Measurements from ENCODE around the gene DLGAP4.

Gene DLGAP4

GRCh38 chr20:36544134-36545018 is 238.2 kb downstream of the DLGAP4 start:
- TF ChIP-seq, protein P1, sequence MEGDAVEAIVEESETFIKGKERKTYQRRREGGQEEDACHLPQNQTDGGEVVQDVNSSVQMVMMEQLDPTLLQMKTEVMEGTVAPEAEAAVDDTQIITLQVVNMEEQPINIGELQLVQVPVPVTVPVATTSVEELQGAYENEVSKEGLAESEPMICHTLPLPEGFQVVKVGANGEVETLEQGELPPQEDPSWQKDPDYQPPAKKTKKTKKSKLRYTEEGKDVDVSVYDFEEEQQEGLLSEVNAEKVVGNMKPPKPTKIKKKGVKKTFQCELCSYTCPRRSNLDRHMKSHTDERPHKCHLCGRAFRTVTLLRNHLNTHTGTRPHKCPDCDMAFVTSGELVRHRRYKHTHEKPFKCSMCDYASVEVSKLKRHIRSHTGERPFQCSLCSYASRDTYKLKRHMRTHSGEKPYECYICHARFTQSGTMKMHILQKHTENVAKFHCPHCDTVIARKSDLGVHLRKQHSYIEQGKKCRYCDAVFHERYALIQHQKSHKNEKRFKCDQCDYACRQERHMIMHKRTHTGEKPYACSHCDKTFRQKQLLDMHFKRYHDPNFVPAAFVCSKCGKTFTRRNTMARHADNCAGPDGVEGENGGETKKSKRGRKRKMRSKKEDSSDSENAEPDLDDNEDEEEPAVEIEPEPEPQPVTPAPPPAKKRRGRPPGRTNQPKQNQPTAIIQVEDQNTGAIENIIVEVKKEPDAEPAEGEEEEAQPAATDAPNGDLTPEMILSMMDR (conservative IDR thresholded peaks at IDR 0.05; ENCODE audit: low read length), result no peak; the same call in 1 of the 2 replicates
- H3K4me3 ChIP-seq (ENCODE audit: low read length), result peak overlapping the region; percentile 95
- DNase-seq (ENCODE audit: low read depth), result peak; percentile 79

DNA sequence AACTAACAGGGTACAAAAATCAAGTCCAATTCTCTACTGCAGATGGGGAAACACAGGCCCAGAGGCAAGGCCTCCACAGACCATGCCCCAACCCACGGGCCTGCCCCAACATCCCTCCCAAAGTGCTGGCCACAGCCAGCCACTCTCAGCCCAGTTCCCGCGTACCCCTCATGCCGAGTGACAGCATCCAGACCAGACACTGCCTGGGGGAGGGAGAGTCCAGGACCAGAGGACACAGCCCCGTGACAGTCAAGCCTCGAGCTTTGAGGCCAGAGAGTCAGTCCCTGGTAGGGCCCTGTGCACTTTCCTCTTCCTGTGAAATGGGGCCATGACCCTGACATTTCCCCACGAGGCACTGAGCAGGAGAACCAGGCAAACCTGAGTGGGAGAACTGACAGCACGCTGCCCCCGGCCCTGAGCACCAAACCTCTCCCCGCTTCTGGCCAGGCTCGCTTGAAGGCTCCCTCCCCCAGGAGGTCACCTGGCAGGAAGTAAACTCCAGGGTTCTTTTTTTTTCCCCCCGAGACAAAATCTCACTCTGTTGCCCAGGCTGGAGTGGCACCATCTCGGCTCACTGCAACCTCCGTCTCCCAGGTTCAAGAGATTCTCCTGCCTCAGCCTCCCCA is 240.1 kb downstream of the DLGAP4 start:
- no peak for DNase-seq (ENCODE audit: low read depth)
- TF ChIP-seq, protein P1 (conservative IDR thresholded peaks at IDR 0.05; ENCODE audit: low read length), result no peak
- H3K4me3 ChIP-seq (ENCODE audit: low read length), result no peak overlapping the region

- H3K4me3 ChIP-seq (ENCODE audit: low read length), result no peak overlapping the region
- DNase-seq (ENCODE audit: low read depth), result no peak
- TF ChIP-seq, protein P1 (conservative IDR thresholded peaks at IDR 0.05; ENCODE audit: low read length), result no peak
These were observed 241.3 kb downstream of the DLGAP4 start for GRCh38 chr20:36547186-36548005.

DNA sequence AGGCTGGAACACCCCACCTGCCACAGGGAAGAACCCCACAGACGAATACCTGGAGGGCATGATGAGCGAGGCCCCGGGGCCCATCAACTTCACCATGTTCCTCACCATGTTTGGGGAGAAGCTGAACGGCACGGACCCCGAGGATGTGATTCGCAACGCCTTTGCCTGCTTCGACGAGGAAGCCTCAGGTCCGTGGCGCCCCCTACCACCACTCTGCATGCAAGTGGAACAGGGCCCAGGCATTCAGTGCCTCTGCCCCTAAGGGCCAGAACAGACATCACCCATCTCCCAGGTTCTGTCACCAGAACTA is 241.8 kb downstream of the DLGAP4 start:
- TF ChIP-seq, protein P1 (conservative IDR thresholded peaks at IDR 0.05; ENCODE audit: low read length), result no peak
- DNase-seq (ENCODE audit: low read depth), result no peak
- no peak overlapping the region for H3K4me3 ChIP-seq (ENCODE audit: low read length)

- H3K4me3 ChIP-seq (ENCODE audit: low read length), result no peak overlapping the region
- TF ChIP-seq, protein P1 (conservative IDR thresholded peaks at IDR 0.05; ENCODE audit: low read length), result no peak
- no peak for DNase-seq (ENCODE audit: low read depth)
These were observed 242.8 kb downstream of the DLGAP4 start for GRCh38 chr20:36548704-36549627.

- no peak overlapping the region for H3K4me3 ChIP-seq (ENCODE audit: low read length)
- no peak for DNase-seq (ENCODE audit: low read depth)
- TF ChIP-seq, protein P1 (conservative IDR thresholded peaks at IDR 0.05; ENCODE audit: low read length), result no peak
These were observed 243.4 kb downstream of the DLGAP4 start for GRCh38 chr20:36549628-36549941.

Data from AG10803 (cell line).